IPS-15b (cell line): ENCODE measurements around the gene PTRH1.

Source experiments
- H3K27me3 ChIP-seq: one replicate; pipeline ENCODE4 v1.6.1; 2013; ENCODE audit warnings: low read length; ENCODE audit not compliant: control insufficient read depth, insufficient read depth
- H3K36me3 ChIP-seq: one replicate; pipeline ENCODE4 v1.6.1; 2013; ENCODE audit warnings: low read length; ENCODE audit not compliant: control insufficient read depth, insufficient read depth
- H3K4me1 ChIP-seq: one replicate; pipeline ENCODE4 v1.6.1; 2013; ENCODE audit warnings: mild to moderate bottlenecking, low read length; ENCODE audit not compliant: control insufficient read depth, insufficient read depth
- H3K4me3 ChIP-seq: one replicate; pipeline ENCODE4 v1.5.1; 2013; ENCODE audit warnings: low read depth, low read length
- H3K9ac ChIP-seq: one replicate; pipeline ENCODE4 v1.6.1; 2013; ENCODE audit warnings: low read depth, mild to moderate bottlenecking, low read length
- H3K9me3 ChIP-seq: one replicate; pipeline ENCODE4 v1.6.1; 2013; ENCODE audit warnings: mild to moderate bottlenecking, low read length; ENCODE audit not compliant: control insufficient read depth, insufficient read depth

PTRH1 gene

DNA sequence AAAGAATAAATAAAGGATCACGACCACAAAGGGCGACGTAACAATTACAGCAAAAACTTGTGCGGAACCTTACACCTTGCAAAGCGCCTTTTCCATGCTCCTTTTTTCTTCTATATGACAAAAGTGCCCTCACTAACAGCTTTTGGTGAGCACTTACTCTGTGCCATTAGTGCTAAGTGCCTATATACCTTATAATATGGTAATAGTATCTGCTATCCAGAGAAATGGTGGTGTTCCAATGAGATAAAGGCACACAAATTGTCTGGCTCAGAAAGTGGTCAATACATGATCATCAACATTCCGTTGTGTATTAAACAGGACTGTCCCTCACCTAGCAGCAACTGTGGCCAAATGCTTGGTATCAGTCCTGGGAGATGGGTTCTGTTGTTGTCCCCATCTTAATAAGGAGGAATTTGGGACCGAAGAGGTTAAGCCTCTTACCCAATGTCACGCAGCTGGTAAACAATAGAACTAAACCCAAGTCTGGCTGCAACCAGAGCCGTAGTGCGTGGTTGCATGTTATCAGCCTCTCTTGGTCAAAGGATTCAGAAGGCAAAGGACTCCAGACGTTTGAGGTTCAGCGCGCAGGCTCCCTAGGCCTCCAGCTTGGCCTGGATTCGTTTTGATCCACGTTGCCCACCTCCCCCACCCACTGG is 20.2 kb upstream of the PTRH1 start:
- Histone ChIP-seq H3K9me3 (no peaks in the 10 kb centered on the region), H3K36me3 (no peaks in the 10 kb centered on the region), H3K4me1 (peaks cover 6% of the 10 kb centered on the region), H3K9ac (no peak overlapping the region), H3K4me3 (no peak overlapping the region), H3K27me3 (no peaks in the 10 kb centered on the region)

DNA sequence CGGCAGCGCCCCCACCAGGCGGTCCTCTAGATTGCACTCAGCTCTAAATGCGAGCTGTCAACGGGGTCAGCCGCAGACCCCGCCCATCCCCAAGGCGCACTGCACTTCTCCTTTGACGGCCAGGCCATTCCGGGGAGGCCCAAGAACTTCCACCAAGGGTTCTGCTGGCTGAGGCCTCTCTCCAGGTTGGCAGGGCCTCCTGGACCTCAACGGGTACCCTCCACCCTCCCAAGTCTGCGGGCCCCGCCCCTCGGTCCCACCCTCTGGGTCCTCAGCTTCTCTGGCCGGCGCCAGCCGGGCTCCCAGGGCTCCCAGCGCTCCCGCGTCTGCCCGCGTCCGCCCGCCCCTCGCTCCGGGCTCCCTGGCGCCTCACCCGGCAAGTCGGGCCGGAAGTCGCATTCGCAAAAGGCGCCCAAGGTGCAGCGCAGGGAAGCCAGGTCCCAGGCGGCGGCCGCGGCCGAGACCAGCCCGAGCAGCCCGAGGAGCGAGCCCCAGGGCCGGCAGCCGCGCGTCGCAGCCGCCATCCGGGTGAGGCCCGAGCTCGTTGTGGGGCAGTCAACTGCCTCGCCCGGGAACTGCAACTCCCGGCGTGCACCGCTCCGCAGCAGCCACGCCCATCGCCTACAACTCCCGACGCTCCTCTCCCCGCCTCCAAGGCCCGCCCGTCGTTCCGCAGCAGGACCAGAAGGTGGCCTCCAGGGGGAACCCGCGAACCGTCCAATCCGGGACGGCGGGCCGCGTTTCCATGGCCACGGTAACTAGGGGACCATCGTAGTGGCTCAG is 19.5 kb upstream of the PTRH1 start, which contains the start of gene TOR2A:
TSS of gene TOR2A (minus strand) at position 548 of the 783 bp plus-strand sequence. CDS start at position 524, 24 bp downstream.
- H3K36me3 ChIP-seq, result no peaks in the 10 kb centered on the region
- peaks cover 6% of the 10 kb centered on the region for H3K4me1 ChIP-seq

DNA sequence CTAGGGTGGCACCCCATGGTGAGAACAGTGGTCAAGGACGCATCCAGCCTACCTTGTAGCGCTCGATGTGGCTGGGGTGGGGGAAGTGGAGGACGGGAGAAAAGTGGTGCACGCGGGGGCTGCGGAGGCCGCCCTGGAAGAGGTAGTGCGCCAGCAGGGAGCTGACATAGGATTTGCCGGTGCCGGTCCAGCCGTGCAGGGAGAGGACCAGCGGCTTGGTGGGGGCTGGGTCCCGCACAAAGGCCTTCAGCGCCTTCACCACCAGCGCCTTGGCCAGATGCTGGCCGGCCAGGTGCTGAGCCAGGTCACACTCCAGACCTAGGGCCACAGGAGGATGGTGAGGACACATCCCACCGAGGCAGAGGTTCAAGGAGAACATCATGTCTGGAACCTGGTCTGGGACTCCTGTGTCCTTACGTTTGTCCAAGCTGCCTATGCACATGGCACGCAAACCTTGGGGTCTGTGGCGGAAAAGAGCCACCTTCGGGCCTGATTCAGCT is 18.8 kb upstream of the PTRH1 start:
- Histone ChIP-seq H3K27me3 (no peaks in the 10 kb centered on the region), H3K36me3 (no peaks in the 10 kb centered on the region), H3K4me1 (peaks cover 6% of the 10 kb centered on the region), H3K4me3 (peak overlapping the region; percentile 84), H3K9ac (peak overlapping the region; percentile 49), H3K9me3 (no peaks in the 10 kb centered on the region)

More for the DNA sequence above, 19.5 kb upstream of the PTRH1 start, which contains the start of gene TOR2A:
- H3K4me3 ChIP-seq, result peak within 1 kb of the TSS; percentile 84
- no peaks in the 10 kb centered on the region for H3K27me3 ChIP-seq
- peak within 1 kb of the TSS; percentile 49 for H3K9ac ChIP-seq
- no peaks in the 10 kb centered on the region for H3K9me3 ChIP-seq

DNA sequence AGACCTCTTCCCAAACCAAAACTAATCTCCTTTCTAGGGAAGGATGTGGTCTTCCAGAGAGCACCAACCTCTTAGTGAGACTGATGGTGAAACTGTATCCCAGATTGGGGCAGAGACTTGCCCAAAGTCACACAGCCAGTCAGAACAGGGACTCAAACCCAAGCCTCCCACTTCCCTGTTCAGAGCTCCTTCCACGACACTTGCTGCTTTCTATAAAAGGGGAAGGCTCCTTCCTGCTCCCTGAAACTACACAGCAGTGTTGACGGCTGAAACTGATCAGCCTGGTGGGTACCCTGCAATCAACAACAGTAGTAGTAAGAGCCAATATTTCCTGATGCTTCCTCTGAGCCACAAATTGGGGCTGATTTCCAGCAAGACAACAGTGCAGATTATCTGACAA is 18.2 kb upstream of the PTRH1 start:
- Histone ChIP-seq H3K9me3 (no peaks in the 10 kb centered on the region), H3K4me1 (peaks cover 6% of the 10 kb centered on the region), H3K9ac (no peak overlapping the region), H3K4me3 (no peak overlapping the region), H3K36me3 (no peaks in the 10 kb centered on the region), H3K27me3 (no peaks in the 10 kb centered on the region)

DNA sequence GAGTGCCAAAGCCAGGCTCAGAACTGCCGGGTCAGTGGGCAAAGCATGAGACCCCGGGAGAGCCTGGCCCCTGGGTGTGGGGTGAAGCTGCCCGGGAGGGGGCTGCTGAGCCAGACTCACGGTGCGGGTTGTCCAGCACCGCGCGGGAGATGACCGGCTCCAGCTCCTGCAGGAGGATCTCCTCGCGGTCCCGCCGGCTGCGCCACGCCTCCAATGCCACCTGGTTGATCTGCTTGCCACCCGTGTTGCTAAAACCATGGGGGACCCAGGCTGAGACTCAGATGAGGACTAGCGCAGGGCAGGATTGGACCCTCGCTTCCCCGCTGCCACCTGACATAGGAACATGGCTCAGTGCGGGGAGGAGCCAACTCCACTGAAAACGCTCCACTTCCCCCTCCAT is 17.0 kb upstream of the PTRH1 start:
- Histone ChIP-seq H3K9ac (no peak overlapping the region), H3K36me3 (no peaks in the 10 kb centered on the region), H3K4me3 (no peak overlapping the region), H3K27me3 (no peaks in the 10 kb centered on the region), H3K9me3 (no peaks in the 10 kb centered on the region), H3K4me1 (peaks cover 6% of the 10 kb centered on the region)

DNA sequence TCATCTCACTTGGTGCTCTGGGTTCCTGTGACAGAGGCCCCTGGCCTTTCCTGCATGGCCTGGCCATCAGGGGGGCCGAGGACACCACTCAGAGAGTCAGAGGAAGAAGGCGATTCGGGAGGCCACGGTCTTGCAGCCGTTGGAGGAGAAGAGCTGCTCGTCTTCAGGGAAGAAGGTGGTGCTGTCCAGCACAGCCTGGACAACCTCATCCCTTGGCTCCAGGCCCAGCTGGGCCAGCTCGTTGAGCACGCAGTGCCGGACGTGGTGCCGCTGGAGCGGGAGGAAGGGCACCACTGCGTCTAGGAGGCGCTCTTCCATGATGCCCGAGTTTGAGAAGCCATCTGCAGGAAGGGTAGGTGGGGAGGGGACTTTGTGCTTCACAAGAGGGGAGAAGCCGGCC is 16.5 kb upstream of the PTRH1 start:
- no peaks in the 10 kb centered on the region for H3K27me3 ChIP-seq
- H3K9me3 ChIP-seq, result no peaks in the 10 kb centered on the region
- peaks cover 6% of the 10 kb centered on the region for H3K4me1 ChIP-seq
- H3K4me3 ChIP-seq, result no peak overlapping the region
- no peak overlapping the region for H3K9ac ChIP-seq
- H3K36me3 ChIP-seq, result no peaks in the 10 kb centered on the region

DNA sequence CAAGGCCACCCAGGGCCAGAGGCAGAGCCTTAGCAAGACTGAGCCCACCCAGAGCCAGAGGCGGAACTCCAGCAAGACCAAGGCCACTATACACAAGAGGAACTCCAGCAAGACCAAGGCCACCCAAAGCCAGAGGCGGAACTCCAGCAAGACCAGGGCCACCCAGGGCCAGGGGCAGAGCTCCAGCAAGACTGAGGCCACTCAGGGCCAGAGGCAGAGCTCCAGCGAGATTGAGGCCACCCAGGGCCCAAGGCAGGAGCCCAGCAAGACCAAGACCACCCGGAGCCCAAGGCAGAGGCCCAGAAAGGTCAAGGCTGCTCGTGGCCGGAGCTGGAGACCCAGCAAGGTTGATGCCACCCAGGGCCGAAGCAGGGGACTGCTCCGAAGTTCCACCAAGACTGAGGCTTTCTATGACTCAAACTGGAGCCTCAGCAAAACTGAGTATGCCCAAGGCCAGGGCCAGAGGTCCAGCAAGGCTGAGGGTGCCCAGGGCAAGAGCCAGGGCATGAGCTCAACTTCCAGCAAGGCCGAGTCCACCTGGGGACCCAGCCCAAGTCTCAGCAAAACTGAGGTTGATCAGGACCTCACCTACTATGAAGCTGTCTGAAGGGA is 15.4 kb upstream of the PTRH1 start:
- Histone ChIP-seq H3K4me1 (peaks cover 6% of the 10 kb centered on the region), H3K4me3 (no peak overlapping the region), H3K27me3 (no peaks in the 10 kb centered on the region), H3K36me3 (no peaks in the 10 kb centered on the region), H3K9ac (no peak overlapping the region), H3K9me3 (no peaks in the 10 kb centered on the region)

DNA sequence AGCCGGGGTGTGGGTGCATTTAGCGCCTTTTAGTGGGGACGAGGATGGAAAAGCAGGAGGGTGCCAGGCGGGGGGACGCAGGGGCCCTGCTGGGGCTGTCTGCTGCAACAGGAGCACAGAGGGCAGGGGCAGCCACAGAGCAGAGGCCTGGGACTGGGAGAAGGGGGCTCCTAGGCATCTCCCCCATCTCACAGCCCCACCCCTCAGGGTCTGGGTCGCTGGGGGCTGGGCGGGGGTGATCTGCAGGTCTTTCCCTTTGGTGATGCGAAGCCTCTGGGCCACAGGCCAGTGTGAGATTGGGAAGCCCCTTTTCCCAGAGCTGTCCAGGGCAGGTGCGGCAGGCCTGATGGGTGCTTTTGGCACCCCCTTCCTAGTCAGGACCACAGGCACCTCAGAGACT is 14.8 kb upstream of the PTRH1 start:
- Histone ChIP-seq H3K4me3 (no peak overlapping the region), H3K9me3 (no peaks in the 10 kb centered on the region), H3K9ac (no peak overlapping the region), H3K27me3 (no peaks in the 10 kb centered on the region), H3K4me1 (peaks cover 3% of the 10 kb centered on the region), H3K36me3 (no peaks in the 10 kb centered on the region)

DNA sequence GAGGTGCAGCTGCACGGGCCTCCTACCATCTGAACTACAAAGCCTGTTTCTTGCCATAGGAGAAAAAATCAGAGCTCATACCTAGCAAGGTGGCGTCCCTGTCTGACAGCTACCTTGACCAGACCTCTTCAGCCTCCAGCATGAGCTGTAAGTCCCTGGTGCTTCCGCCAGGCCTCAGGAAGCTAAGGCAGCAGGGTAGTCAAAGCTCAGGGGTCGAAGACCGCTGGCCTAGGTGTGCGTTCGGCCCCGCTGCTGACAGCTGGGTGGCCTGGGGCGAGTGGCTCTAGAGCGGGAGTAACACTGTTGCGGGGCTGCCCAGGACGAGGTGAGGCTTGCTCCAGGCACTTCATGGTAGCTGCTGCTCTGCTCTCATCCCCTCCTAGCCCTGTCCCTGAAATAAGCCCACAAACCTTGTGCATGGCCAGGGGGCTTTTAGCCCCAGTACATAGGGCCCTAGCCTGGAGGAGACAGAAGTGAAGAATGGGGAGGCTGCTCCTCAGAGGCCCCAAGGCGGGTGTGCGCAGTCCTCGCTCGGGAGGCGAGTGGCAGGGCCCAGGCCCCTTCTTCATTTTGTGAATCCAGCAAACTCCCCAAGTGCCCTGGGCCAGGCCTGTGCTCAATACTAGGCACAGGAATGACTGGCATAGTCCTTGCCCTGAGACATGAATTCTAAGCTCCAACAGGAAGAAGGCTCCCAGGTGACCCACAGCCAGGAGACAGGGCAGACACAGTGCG is 14.2 kb upstream of the PTRH1 start:
- H3K9me3 ChIP-seq, result no peaks in the 10 kb centered on the region
- no peaks in the 10 kb centered on the region for H3K27me3 ChIP-seq
- H3K4me3 ChIP-seq, result no peak overlapping the region
- H3K4me1 ChIP-seq, result peaks cover 3% of the 10 kb centered on the region
- H3K9ac ChIP-seq, result no peak overlapping the region
- no peaks in the 10 kb centered on the region for H3K36me3 ChIP-seq

DNA sequence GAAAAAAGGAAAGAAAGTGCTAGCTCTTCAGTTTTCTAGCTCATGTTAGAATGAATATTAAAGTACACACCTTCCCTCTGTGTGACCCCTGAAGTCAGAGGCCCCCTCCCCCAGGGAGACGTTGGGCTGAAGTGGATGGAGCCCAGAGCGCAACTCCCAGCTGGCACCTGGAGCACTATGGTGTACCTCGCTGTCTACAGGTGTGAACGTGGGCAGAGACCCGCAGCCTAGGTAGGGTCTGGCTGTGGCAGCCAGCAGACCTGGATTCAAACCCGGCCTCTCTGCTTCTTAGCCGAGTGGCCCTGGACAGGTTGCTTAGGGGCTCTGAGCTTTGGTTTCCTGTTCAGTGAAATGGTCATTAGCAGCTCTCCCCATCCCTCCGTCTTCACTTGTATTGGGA is 13.3 kb upstream of the PTRH1 start:
- H3K4me3 ChIP-seq, result no peak overlapping the region
- peaks cover under 1% of the 10 kb centered on the region for H3K4me1 ChIP-seq
- no peak overlapping the region for H3K9ac ChIP-seq
- H3K27me3 ChIP-seq, result no peaks in the 10 kb centered on the region
- no peaks in the 10 kb centered on the region for H3K36me3 ChIP-seq
- no peaks in the 10 kb centered on the region for H3K9me3 ChIP-seq

DNA sequence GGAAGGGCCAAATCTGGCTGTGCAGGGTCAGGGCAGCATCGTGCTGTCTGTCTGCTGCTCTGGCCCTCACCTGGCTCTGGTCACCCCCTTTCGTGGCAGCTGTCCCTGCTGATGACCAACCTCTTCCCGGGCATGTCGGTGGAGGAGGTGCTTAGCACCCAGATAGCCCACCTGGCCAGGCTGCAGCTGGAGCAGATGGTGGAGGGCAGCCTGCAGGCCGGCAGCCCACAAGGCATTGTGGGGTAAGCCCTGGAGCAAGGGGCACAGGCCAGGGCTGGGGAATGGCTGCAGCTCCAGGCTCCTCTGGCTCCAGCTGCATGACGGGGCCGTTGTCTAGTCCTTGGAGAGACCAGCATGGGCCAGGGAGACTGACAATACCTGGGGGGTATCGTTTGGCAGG is 11.4 kb upstream of the PTRH1 start:
- Histone ChIP-seq H3K27me3 (no peaks in the 10 kb centered on the region), H3K4me3 (no peak overlapping the region), H3K9me3 (no peaks in the 10 kb centered on the region), H3K36me3 (no peaks in the 10 kb centered on the region), H3K9ac (no peak overlapping the region), H3K4me1 (no peaks in the 10 kb centered on the region)
